ENCODE measurements around the gene L3MBTL1. TPM values are rescaled to one million over a fixed set of nuclear protein-coding genes. Genes with fewer than 3 reads are reported as not detected.

Gene L3MBTL1
- total and polyA plus RNA-seq, 2 donors from 2014 or later, result 4.8 to 16.2 TPM

DNA sequence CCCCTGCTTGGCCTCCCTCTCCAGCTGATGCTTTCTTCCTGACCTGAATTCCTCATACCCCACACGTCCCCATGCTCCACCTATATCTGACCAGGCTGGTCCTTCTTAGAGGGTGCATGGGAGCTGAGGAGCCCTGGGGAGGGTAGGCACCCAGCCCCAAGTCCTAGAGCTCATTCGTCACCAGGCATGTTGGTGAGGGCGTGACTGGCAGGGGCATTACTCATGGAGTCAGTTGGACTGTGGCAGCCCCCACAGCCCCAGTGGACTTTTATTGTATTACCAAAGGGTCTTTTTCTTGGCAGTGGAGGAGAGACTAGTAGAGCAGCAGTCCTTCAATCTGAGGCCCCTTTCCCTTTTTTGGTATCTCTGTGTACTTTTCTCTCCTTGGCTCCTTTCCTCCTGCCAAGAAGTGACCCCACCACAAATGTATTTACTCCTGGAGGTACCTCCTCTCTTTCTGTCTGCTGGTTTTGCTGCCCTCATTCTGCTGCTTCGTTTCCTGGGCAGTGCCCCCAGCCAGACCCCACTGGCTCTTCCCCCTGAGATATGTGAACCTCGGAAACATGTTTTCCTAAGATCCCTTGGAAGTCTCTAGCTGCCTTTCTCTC, 40.9 kb downstream of the L3MBTL1 start:
- TF ChIP-seq, protein P1, sequence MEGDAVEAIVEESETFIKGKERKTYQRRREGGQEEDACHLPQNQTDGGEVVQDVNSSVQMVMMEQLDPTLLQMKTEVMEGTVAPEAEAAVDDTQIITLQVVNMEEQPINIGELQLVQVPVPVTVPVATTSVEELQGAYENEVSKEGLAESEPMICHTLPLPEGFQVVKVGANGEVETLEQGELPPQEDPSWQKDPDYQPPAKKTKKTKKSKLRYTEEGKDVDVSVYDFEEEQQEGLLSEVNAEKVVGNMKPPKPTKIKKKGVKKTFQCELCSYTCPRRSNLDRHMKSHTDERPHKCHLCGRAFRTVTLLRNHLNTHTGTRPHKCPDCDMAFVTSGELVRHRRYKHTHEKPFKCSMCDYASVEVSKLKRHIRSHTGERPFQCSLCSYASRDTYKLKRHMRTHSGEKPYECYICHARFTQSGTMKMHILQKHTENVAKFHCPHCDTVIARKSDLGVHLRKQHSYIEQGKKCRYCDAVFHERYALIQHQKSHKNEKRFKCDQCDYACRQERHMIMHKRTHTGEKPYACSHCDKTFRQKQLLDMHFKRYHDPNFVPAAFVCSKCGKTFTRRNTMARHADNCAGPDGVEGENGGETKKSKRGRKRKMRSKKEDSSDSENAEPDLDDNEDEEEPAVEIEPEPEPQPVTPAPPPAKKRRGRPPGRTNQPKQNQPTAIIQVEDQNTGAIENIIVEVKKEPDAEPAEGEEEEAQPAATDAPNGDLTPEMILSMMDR (IDR thresholded peaks at IDR 0.05; ENCODE audit: borderline replicate concordance, extremely low read depth, insufficient read depth), result no peak
- Histone ChIP-seq H3K27ac (ENCODE audit: low read depth in 2 of 2, low read length in 2 of 2) (no peak overlapping the region), H3K4me3 (ENCODE audit: low read length in 3 of 3) (no peak overlapping the region), H3K9me3 (ENCODE audit: control insufficient read depth in 2 of 3, insufficient read depth in 1 of 3, low read length in 3 of 3) (no peaks in the 10 kb centered on the region), H3K27me3 (ENCODE audit: control insufficient read depth, insufficient read depth, low read length) (no peaks in the 10 kb centered on the region), H3K4me1 (ENCODE audit: control insufficient read depth in 2 of 3, insufficient read depth in 2 of 3, low read depth in 1 of 3, low read length in 3 of 3) (peaks cover 0 to 14% (median 10%) of the 10 kb centered on the region in 3 donors), H3K36me3 (ENCODE audit: control insufficient read depth in 2 of 3, insufficient read depth in 3 of 3, low read length in 3 of 3) (no peaks in the 10 kb centered on the region), H3K9ac (ENCODE audit: low read length in 3 of 3) (no peak overlapping the region)
- FAIRE-seq, result no peak
- no peak for DNase-seq
- intact Hi-C loops (cut with DNase I), result no loop called here

DNA sequence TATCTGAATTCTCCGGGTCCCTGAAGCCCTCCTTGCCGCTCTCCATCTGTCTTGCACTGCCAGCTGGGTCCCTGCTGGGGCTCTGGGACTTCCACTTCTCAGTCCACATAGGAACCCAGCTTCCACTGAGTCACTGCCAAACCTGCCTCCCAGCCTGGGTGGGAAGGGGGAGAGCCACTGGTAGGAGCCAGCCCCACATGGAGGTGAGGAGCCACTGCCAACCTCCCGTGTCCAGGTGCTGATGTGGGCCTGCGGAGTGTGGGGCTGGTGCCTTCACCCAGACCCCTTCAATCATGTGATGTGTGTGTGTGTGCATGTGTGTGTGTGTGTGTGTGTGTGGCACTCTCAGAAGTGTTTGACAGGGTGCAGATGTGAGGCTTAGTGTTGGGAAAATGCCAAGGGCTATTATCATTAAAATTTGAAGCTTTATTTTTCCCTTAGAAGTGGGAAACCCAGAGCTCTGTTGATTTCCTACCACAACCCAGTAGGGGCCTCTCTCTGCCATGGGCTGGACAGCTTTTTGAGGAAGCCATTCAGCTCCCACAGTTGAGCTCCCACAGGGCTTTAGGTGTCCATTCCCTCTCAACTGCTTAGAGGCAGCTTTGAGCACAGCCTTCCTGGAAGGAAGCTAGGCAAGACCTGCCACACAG, 42.0 kb downstream of the L3MBTL1 start:
- H3K9me3 ChIP-seq (ENCODE audit: control insufficient read depth in 2 of 3, insufficient read depth in 1 of 3, low read length in 3 of 3), result no peaks in the 10 kb centered on the region
- peak in 2 of 5 donors; percentile 6 to 44 for DNase-seq
- FAIRE-seq, result no peak
- no peak overlapping the region for H3K27ac ChIP-seq (ENCODE audit: low read depth in 2 of 2, low read length in 2 of 2)
- no peak overlapping the region for H3K4me3 ChIP-seq (ENCODE audit: low read length in 3 of 3)
- no peaks in the 10 kb centered on the region for H3K36me3 ChIP-seq (ENCODE audit: control insufficient read depth in 2 of 3, insufficient read depth in 3 of 3, low read length in 3 of 3)
- TF ChIP-seq, protein P1 (IDR thresholded peaks at IDR 0.05; ENCODE audit: borderline replicate concordance, extremely low read depth, insufficient read depth), result no peak
- H3K27me3 ChIP-seq (ENCODE audit: control insufficient read depth, insufficient read depth, low read length), result no peaks in the 10 kb centered on the region
- peaks cover 0 to 14% (median 10%) of the 10 kb centered on the region in 3 donors for H3K4me1 ChIP-seq (ENCODE audit: control insufficient read depth in 2 of 3, insufficient read depth in 2 of 3, low read depth in 1 of 3, low read length in 3 of 3)
- intact Hi-C loops (cut with DNase I), result no loop called here
- no peak overlapping the region for H3K9ac ChIP-seq (ENCODE audit: low read length in 3 of 3)

DNA sequence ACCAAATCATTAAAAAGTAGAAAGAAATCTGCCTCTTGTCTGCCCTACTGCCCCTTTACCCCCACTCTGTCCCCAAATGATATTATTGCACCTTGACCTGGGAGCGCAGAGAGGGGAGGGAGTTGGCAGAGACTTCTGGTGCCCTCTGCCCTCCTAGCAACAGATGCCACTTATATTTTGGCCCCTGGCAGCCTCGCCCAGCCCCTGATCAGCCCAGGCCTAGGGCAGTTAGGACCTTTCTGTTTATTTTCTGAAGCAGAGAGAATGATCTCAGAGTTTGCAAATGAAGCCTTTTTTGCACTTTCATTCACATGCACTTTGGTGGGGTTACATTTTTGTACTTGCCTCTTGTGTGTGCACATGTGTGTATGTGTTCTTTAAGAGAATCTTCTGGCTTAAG, 43.0 kb downstream of the L3MBTL1 start:
- Histone ChIP-seq H3K9ac (ENCODE audit: low read length in 3 of 3) (no peak overlapping the region), H3K4me3 (ENCODE audit: low read length in 3 of 3) (no peak overlapping the region), H3K27ac (ENCODE audit: low read depth in 2 of 2, low read length in 2 of 2) (no peak overlapping the region), H3K4me1 (ENCODE audit: control insufficient read depth in 2 of 3, insufficient read depth in 2 of 3, low read depth in 1 of 3, low read length in 3 of 3) (peaks cover 0 to 15% (median 10%) of the 10 kb centered on the region in 3 donors), H3K27me3 (ENCODE audit: control insufficient read depth, insufficient read depth, low read length) (no peaks in the 10 kb centered on the region), H3K9me3 (ENCODE audit: control insufficient read depth in 2 of 3, insufficient read depth in 1 of 3, low read length in 3 of 3) (no peaks in the 10 kb centered on the region), H3K36me3 (ENCODE audit: control insufficient read depth in 2 of 3, insufficient read depth in 3 of 3, low read length in 3 of 3) (no peaks in the 10 kb centered on the region)
- intact Hi-C loops (cut with DNase I), result no loop called here
- DNase-seq (peak in 1 of 5 donors; percentile 3), FAIRE-seq (no peak)
- TF ChIP-seq, protein P1 (IDR thresholded peaks at IDR 0.05; ENCODE audit: borderline replicate concordance, extremely low read depth, insufficient read depth), result no peak

Data from kidney (tissue), 14 donors.